Muscle layer of duodenum (tissue), 2 donors: ENCODE data around the gene KCNQ5.
"Not testable (repeated sequence)": the region's sequence is repeated elsewhere in the genome, so short reads cannot be mapped to it uniquely, and the experiment has no call there.

Experiments used
- H3K27ac ChIP-seq: one replicate; pipeline ENCODE4 v1.7.0; 2013; ENCODE audit warnings: mild to moderate bottlenecking, low read length
- H3K27me3 ChIP-seq: one replicate; pipeline ENCODE4 v1.7.0; 2013; ENCODE audit warnings: low read depth, mild to moderate bottlenecking, control low read depth, low read length
- H3K36me3 ChIP-seq, 2 donors: one replicate each; pipeline ENCODE4 v1.7.0; 2013; ENCODE audit warnings: low read length in 2 of 2, control low read depth in 1 of 2, mild to moderate bottlenecking in 1 of 2; ENCODE audit not compliant: insufficient read depth in 2 of 2, control insufficient read depth in 1 of 2
- H3K4me1 ChIP-seq, 2 donors: one replicate each; pipeline ENCODE4 v1.7.0; 2013; ENCODE audit warnings: low read length in 2 of 2, mild to moderate bottlenecking in 2 of 2, control low read depth in 1 of 2, moderate library complexity in 1 of 2; ENCODE audit not compliant: insufficient read depth in 2 of 2, control insufficient read depth in 1 of 2
- H3K4me3 ChIP-seq, 2 donors: one replicate each; pipeline ENCODE4 v1.7.0; 2013; ENCODE audit warnings: low read length in 2 of 2, low read depth in 1 of 2, mild to moderate bottlenecking in 1 of 2
- H3K9me3 ChIP-seq, 2 donors: one replicate each; pipeline ENCODE4 v1.7.0; 2013; ENCODE audit warnings: low read length in 2 of 2, control low read depth in 1 of 2, mild to moderate bottlenecking in 1 of 2; ENCODE audit not compliant: control insufficient read depth in 1 of 2
- donor health status: healthy.

The KCNQ5 gene

DNA sequence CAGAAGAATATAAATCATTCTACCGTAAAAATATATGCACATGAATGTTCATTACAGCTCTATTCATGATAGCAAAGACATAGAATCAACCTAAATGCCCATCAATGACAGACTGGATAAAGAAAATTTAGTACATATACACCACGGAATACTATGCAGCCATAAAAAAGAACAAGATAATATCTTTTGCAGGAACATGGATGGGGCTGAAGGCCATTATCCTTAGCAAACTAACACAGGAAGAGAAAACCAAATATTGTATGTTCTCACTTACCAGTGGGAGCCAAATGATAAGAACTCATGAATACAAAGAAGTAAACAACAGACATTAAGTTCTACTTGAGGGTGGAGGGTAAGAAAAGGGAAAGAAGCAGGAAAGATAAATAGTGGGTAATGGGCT is 595.0 kb downstream of the KCNQ5 start:
- no peak overlapping the region for H3K4me3 ChIP-seq
- no peak overlapping the region for H3K27ac ChIP-seq
- no peaks in the 10 kb centered on the region for H3K4me1 ChIP-seq
- H3K9me3 ChIP-seq = no peaks in the 10 kb centered on the region
- H3K27me3 ChIP-seq = no peaks in the 10 kb centered on the region
- no peaks in the 10 kb centered on the region for H3K36me3 ChIP-seq

DNA sequence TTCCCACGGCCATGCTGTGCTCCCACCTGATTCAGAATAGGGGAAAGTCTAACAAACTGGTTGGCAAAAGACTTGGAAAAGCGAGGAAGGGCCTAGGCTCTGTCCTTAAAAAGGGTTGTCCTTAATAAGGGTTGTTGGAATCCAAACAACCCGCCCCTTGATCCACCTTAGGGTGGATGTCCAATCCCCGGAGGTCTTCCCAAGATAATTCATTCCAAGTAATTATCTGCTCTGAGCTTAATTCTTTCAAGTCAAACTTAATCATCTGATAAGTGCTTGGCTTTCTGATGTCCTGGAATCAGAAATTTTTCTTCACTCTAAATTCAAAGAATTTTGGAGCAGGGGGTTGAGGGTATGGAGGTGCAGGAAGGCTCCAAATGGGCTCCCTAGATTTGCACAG is 603.5 kb downstream of the KCNQ5 start, which contains the start of gene KHDC1L:
Gene KHDC1L, minus strand, starts transcription at position 101 of the 400 bp plus-strand sequence. Its CDS starts 88 bp downstream, at position 13.
- Histone ChIP-seq H3K27ac (no peak within 1 kb of the TSS), H3K9me3 (no peaks in the 10 kb centered on the region), H3K4me1 (no peaks in the 10 kb centered on the region), H3K36me3 (no peaks in the 10 kb centered on the region), H3K27me3 (no peaks in the 10 kb centered on the region), H3K4me3 (no peak within 1 kb of the TSS)

DNA sequence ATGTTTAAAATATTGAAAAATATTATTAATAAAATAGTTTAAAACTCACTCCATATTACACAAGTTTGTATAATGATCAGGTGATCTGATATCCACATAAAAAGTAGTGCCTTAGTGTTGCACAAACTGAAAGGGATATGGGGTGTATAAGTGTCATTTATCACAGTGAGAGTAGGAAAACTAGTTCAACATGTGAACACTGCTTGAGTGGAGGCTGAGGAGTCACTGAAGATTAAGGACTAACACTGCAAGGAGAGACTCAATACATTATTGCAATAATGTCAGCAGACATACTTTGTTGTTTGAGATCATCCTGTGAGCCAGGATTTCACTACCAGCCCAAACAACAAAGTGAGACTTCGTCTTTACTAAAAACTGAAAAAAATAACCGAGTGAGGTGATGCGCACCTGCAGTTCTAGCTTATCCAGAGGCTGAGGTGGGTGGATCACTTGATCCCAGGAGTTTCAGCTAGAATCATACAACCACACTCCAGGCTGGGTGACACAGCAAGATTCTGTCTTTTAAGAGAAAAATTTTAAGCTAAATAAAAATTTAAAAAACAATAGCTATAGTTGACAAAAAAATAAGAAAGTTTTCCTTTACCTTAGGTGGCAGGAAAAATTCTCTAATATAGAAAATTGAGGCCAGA is 605.9 kb downstream of the KCNQ5 start:
- no peak overlapping the region for H3K4me3 ChIP-seq
- H3K36me3 ChIP-seq = no peaks in the 10 kb centered on the region
- H3K27me3 ChIP-seq = no peaks in the 10 kb centered on the region
- no peak overlapping the region for H3K27ac ChIP-seq
- no peaks in the 10 kb centered on the region for H3K4me1 ChIP-seq
- H3K9me3 ChIP-seq = no peaks in the 10 kb centered on the region

DNA sequence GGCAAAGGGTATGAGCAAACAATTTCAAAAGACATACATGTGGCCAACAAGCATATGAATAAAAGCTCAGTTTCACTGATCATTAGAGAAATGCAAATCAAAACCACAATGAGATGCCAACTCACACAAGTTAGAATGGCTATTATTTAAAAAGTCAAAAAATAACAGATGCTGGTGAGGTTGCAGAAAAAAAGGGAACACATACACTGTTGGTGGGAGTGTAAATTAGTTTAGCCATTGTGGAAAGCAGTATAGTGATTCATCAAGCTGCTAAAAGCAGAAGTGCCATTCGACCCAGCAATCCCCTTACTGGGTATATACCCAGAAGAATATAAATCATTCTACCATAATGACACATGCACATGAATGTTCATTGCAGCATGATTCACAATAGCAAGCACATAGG is 610.1 kb downstream of the KCNQ5 start:
- Histone ChIP-seq H3K27ac (no peak overlapping the region), H3K4me1 (no peaks in the 10 kb centered on the region), H3K27me3 (no peaks in the 10 kb centered on the region), H3K4me3 (no peak overlapping the region), H3K36me3 (no peaks in the 10 kb centered on the region), H3K9me3 (no peaks in the 10 kb centered on the region)

DNA sequence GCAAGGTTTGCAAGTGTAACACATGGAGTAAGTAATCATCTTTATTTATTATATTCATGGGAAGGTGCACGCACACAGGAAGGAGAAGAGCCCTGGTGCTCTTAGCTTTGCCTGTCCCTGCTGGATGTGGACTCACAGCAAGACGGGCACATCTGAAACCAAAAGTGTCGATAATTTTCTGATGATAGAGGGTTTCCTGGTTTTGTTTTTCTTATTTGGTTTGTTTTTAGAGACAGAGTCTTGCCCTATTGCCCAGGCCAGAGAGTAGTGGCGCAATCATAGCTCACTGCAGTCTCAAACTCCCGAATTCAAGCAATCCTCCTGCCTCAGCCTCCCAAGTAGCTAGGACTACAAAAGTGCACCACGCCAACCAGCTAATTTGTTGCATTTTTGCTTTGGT is 611.2 kb downstream of the KCNQ5 start:
- no peak overlapping the region for H3K27ac ChIP-seq
- no peaks in the 10 kb centered on the region for H3K27me3 ChIP-seq
- H3K9me3 ChIP-seq = no peaks in the 10 kb centered on the region
- no peaks in the 10 kb centered on the region for H3K36me3 ChIP-seq
- no peak overlapping the region for H3K4me3 ChIP-seq
- no peaks in the 10 kb centered on the region for H3K4me1 ChIP-seq

DNA sequence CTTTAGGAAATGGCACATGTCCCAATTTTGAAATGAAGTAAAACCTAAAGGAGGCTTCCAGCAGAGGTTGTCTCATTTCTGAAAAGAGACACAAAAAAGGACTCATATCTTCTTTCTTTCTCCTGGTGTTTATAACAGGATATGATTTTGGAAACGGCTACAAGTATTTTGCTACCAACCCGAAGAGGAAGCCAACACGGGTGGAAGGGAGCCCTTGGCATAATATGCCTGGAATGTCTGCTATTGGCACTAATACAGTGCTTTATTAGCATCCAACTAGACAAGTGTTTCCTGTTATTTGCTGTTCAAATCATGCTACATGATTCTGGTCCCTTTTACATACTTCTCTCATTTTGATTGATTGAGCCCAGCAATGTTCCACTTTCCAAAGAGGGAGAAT is 612.1 kb downstream of the KCNQ5 start:
- H3K4me3 ChIP-seq, H3K9me3 ChIP-seq, H3K27me3 ChIP-seq, H3K36me3 ChIP-seq, H3K27ac ChIP-seq, H3K4me1 ChIP-seq: not testable (repeated sequence)

DNA sequence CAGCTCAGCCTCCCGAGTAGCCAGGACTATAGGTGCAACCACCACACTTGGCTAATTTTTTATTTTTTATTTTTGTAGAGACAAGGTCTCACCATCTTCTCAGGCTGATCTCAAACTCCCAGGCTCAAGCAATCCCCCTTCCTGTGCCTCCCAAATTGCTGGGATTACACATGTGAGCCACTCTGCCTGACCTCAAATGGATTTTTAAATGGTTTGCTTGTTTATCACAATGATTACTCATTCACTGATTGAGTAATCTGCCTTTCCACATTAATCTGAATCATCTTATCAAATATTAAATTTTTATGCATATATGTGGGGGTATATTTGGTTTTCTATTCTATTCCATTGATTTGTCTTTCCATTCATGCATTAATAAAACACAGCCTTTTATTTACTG is 612.9 kb downstream of the KCNQ5 start:
- no peaks in the 10 kb centered on the region for H3K9me3 ChIP-seq

DNA sequence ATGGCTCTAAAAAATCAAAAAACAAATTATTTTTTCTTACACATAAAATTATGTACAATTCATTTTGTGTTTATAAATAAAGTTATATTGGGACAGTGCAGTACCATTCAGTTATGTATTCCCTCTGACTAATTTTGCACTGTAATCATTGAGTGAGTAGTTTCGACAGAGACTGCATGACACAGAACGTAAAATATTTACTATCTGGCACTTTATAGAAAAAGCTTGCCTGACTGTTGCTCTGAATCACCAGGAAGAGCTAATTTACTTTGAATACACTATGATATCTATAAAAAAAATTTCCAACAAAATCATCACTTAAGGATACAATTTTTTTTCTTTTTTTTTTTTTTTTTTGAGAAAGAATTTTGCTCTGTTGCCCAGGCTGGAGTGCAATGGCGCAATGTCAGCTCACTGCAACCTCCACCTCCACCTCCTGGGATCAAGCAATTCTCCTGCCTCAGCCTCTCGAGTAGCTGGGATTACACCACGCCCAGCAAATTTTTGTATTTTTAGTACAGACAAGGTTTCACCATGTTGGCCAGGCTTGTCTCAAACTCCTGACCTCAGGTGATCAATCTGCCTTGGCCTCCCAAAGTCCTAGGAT is 614.4 kb downstream of the KCNQ5 start:
- no peak overlapping the region for H3K4me3 ChIP-seq
- no peaks in the 10 kb centered on the region for H3K9me3 ChIP-seq
- no peaks in the 10 kb centered on the region for H3K4me1 ChIP-seq

More for the DNA sequence above, 612.9 kb downstream of the KCNQ5 start:
- Histone ChIP-seq H3K27ac (no peak overlapping the region), H3K4me1 (no peaks in the 10 kb centered on the region), H3K27me3 (no peaks in the 10 kb centered on the region), H3K36me3 (no peaks in the 10 kb centered on the region), H3K4me3 (no peak overlapping the region)

DNA sequence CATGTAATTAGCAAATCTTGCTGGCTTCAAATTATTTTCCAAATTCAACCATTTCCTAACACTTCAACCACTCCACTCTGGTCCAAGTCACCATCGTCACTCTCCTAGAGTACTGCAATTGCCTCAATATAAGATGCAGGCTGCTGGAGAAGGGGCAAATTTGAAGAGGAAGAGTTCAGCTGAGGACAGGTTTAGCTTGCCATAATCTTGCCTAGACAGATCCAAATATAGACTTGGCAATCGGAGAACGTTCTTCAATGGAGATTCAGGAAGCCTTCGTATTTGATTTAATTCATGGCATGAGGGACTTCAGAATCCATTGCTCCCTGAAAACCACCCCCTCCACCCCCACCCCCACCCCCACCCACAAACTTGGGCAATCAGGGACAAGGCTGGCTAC is 618.9 kb downstream of the KCNQ5 start:
- no peak overlapping the region for H3K27ac ChIP-seq
- H3K4me1 ChIP-seq = no peaks in the 10 kb centered on the region
- H3K27me3 ChIP-seq = no peaks in the 10 kb centered on the region
- H3K4me3 ChIP-seq = no peak overlapping the region
- H3K9me3 ChIP-seq = no peaks in the 10 kb centered on the region
- H3K36me3 ChIP-seq = no peaks in the 10 kb centered on the region

More for the DNA sequence above, 614.4 kb downstream of the KCNQ5 start:
- Histone ChIP-seq H3K27ac (no peak overlapping the region), H3K36me3 (no peaks in the 10 kb centered on the region), H3K27me3 (no peaks in the 10 kb centered on the region)

DNA sequence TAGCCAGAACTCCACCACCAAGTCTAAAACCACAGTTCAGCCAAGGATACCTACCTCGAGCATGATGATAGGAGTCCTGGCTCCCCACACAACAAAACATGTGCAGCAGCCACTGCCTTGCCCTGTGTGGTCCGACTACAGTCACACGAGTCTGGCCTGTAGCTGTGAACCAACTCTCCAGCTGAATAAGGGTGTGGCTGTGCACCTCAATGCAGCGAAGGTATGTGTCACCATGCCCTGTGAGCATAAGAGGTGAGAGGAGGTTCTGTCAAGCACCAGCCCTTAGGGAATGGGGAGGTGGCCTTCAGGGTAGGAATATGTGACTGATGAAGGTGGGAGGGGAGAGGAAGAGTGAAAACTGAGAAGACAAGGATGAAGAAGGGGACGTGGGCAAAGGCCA is 620.1 kb downstream of the KCNQ5 start:
- Histone ChIP-seq H3K27ac (no peak overlapping the region), H3K4me3 (no peak overlapping the region), H3K4me1 (no peaks in the 10 kb centered on the region), H3K9me3 (no peaks in the 10 kb centered on the region), H3K27me3 (no peaks in the 10 kb centered on the region), H3K36me3 (no peaks in the 10 kb centered on the region)
